GM18526 (cell line): ENCODE data around the gene TMEM132D.

Experiments used
- POLR2A ChIP-seq: IDR thresholded peaks from 3 replicates; pipeline ENCODE4 v1.6.1; 2011; ENCODE audit not compliant: insufficient read length; ENCODE audit errors: extremely low read depth

The TMEM132D gene

GRCh38 chr12:129903956-129904829, at the start of gene TMEM132D:
TMEM132D (minus strand) TSS chr12:129904025.
- no peak for TF ChIP-seq POLR2A

- TF ChIP-seq POLR2A, result no peak
Measured at GRCh38 chr12:129949651-129950050, 45.8 kb upstream of the TMEM132D start.

- TF ChIP-seq POLR2A, result no peak
Measured at GRCh38 chr12:129941618-129942017, 37.8 kb upstream of the TMEM132D start.

GRCh38 chr12:129938089-129938488, 34.3 kb upstream of the TMEM132D start:
- TF ChIP-seq POLR2A, result no peak

- no peak for TF ChIP-seq POLR2A
Measured at GRCh38 chr12:129937426-129937825, 33.6 kb upstream of the TMEM132D start.

GRCh38 chr12:129928643-129929042, 24.8 kb upstream of the TMEM132D start:
- TF ChIP-seq POLR2A, result no peak

GRCh38 chr12:129927316-129927900, 23.6 kb upstream of the TMEM132D start:
- TF ChIP-seq POLR2A, result no peak

GRCh38 chr12:129911428-129912049, 7.7 kb upstream of the TMEM132D start:
- no peak for TF ChIP-seq POLR2A

GRCh38 chr12:129909051-129910020, 5.5 kb upstream of the TMEM132D start:
- TF ChIP-seq POLR2A, result no peak

- TF ChIP-seq POLR2A, result no peak
Measured at GRCh38 chr12:129903092-129903945, 506 bp downstream of the TMEM132D start.

GRCh38 chr12:129902371-129903091, 1.3 kb downstream of the TMEM132D start:
- no peak for TF ChIP-seq POLR2A

- TF ChIP-seq POLR2A, result no peak
Measured at GRCh38 chr12:129901254-129901653, 2.6 kb downstream of the TMEM132D start.

- TF ChIP-seq POLR2A, result no peak
Measured at GRCh38 chr12:129900306-129900705, 3.5 kb downstream of the TMEM132D start.
